NOMO-1 treated with dmso at 0.1 percent for 144 hours (cell line): ENCODE data around the gene ROS1.
"Not testable (repeated sequence)": the region's sequence is repeated elsewhere in the genome, so short reads cannot be mapped to it uniquely, and the experiment has no call there.

Source experiments
- DNase-seq: peaks from one replicate; lab custom pipeline; 2025; ENCODE audit not compliant: unreplicated experiment; lab: John Stamatoyannopoulos, UW

The ROS1 gene

DNA sequence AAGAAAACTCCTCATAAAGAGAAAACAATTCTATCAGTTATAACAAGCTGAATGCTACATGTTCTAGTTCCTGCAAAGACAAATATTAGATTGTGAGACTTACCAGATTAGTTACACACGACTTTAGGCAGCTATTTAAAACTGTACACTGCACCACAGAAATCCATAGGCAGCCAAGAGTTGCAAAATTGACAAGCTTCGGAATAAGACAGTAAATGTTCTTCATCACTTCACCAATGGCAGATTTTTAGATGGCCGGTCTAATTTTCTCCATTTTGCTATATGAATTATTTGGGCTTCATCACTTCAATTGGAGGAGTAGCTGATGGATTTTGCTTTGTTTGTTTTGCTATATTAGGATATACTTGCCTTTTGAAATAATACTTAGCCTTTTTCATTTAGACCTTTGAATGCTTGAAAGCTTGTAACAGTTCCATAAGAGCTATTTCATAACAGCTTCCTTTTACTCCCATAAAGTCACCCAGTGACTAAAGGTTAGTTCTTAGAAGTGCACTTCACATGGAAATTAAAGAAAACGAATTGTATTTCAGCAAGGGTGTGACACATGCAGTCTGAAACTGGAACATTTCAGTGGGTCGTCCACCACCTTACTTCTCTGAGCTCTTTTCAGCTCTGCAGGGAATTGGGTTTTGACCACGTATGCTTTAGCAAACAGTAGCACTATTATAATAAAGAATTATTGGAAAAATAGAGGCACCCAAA lies at the start of gene ROS1:
TSS of gene ROS1 (minus strand) at position 512 of the 723 bp plus-strand sequence. CDS start at position 226, 286 bp downstream.
- DNase-seq = no peak

DNA sequence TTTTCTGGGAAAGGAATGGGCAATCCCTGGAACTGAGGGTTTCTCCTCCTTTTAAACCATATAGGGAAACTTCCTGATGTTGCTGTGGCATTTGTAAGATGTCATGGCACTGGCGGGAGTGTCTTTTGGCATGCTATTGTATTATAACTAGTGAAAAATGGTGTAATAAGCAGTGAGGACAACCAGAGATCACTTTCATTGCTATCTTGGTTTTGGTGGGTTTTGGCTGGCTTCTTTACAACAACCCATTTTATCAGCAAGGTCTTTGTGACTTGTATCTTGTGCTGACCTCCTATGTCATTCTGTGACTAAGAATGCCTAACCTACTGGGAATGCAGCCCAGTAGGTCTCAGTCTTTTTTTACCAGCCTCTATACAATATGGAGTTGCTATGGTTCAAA lies 47.7 kb upstream of the ROS1 start:
- DNase-seq = no peak

DNA sequence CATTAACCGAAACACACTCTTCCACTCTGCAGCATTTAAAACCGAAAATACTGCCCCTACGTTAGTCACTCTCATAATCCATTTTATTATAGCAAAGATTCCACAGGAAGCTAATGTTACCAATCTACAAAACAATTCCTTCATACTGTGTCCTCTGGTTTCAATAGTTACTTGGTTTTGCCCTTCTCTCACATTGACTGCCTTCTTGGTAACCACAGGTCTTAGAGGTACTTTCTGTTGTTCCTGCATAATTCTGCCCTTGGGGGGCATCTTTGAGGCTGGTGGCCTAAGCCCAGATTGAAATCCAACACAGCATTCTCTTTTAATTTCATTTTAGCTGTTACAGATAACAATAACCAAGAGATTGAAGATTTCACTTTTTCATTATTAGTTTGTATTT lies 46.9 kb upstream of the ROS1 start:
- no peak for DNase-seq

DNA sequence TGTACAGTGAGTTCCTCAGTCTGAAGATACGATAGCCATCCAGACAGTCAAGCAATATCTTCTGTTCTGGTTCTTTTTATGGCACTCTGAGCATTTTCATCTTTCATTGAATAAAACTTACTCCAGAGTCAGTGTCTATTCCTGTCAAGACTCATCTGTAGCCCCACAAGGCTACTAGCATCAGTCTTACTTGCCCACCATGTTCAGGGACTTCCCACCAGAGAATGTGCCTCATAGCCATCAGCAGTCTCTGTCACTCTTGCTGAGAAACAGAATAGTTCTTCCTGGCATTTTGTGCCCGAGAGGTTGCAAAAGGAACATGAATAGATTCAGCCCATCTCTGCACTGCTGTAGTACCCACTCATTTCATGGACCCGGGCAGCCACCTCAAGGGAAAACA lies 44.0 kb upstream of the ROS1 start:
- DNase-seq = no peak

DNA sequence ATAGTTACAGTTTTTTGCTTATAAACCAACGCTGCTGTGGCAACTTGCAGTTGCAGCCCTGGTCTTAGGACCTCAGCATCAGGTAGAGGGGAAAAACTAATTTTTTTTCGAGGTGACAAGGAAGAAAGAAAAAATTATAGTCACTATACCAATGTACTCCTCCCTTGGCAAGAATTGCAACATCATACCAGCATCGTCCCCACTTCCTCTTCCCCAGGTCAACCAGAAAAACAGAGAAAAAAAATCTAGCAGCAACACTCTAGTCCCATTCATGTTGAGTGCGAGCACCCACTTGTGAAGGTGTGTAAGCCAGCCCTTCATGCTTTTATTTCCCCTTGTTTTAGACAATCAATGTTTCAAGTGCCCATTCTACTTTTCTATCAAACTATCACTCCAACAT lies 43.6 kb upstream of the ROS1 start:
- DNase-seq = peak; percentile 29

DNA sequence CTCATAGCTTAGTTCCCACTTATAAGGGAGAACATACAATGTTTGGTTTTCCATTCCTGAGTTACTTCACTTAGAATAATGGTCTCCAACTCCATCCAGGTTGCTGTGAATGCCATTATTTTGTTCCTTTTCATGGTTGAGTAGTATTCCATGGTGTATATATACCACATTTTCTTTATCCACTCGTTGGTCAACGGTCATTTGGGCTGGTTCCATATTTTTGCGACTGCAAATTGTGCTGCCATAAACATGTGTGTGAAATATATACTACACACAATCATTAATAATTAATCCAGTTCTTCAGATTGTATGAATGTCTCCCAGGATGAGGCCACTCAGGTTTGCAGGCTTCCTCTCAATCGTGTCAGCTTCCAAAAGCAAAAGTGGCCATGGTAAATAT lies 42.8 kb upstream of the ROS1 start:
- DNase-seq = not testable (repeated sequence)

DNA sequence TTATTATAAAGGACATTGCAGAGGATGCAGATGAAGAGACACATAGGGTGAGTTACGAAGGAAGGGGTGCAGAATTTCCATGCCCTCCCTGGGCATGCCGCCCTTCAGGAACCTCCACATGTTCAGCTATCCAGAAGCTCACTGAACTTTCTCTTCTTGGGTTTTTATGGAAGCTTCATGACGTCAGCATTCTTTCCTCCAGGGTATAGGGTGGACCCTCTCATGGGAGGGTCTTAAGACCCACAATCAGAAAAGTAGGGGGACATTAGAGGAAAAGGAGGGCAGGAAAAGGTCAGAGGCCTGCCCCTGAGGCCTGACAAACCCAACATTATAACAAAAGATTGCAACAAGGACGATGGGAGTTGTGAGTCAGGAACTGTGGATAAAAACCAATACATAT lies 42.1 kb upstream of the ROS1 start:
- no peak for DNase-seq

DNA sequence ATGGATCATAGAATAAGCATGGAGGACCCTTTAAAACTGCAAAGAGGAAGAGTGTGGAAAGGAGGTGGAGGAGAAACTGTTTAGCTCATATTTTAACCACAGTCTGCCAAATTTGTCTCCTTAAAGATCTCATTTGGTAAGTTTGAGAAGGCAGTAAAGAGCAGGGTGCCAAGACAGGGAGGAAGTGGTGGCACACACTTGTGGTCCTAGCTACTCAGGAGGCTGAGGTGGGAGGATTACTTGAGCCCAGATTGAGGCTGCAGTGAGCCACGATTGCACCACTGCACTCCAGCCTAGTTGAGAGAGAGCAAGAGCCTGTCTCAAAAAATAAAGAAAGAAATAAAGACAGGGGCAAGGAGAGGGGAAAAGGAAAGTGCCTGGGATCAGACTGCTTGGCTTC lies 39.9 kb upstream of the ROS1 start:
- DNase-seq = no peak

DNA sequence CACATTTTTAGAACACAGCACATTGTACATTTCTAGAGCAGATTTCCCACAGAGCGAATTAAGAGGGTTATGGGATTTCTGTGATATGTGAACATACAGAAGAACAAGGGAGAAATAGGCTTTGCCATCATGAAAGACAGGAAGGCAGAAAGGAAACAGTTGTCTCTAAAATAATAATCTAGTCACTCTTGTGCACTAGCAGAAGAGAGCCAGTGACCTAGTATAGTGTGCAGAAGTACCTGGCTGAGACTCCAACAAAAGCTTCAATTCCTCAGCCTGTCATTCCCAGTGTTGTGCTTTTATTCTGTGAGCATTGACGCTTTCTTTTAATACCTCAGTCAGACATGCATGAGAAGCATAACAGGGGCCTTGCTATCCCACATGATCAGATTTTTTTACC lies 39.0 kb upstream of the ROS1 start:
- DNase-seq = no peak

DNA sequence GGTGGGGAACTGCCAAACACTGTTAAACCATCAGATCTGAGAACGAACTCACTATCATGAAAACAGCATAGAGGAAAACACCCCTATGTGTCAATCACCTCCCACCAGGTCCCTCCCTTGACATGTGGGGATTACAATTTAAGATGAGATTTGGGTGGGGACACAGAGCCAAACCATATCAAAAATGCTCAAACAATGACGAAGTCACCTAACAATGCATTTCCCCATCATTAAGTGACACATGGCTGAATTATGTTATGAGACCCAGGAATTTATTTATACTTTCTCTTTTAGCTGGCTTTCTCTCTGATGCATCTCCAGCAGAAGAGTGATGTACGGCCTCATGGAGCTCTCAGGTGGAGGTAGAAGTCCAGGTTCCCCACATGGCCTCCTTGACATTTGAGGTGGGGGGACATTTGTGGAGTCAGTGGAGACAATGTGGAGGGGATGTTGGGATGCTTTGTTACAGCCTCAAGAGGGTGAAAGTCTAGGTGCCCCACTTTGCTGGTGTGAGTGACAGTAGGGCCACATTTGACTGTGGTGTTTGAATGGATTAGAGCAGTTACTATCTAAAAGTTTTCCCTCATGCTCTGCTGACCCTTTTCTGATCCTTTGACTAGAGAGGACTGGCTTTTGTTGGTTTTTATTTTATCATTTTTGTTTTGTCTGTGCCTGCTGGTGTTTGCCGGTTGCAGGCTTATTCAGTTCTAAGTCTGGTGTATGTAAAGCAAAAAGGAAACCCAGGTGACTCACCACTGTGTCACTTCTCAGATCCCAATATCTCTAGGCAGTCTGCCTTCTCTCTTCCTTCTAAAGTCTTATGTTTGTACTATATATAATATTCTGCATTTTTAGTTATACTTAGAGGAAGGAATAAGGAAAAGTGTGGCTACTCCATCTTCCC lies 38.3 kb upstream of the ROS1 start:
- no peak for DNase-seq

DNA sequence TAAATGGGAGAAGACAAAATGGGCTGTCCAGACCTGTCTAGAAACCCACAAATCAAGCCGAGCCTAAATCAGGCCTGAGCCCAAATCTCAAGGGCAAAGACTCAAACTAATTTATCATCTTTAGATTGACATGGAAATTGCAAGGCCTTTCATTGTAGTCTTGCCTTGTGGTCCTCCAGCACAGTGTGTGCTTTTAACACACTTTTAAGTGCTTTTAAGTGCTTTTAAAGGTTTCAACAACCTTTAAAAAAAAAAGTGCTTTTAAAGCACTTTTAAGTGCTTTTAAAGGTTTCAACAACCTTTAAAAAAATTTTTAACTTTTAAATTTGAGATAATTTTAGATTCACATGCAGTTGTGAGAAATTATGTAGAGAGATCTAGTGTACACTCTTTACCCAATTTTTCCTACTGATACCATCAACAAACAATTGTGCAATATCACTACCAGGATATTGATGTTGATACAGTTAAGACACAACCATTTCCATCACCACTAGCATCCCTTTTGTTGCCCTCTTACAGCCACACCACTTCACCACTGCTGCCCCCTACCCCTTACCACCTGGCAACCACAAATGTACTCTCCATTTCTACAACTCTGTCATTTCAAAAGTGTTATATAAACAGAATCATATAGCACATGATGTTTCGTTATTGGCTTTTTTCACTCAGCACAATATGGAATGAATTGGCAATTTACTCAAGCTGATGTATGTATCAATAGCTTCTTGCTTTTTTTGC lies 33.6 kb upstream of the ROS1 start:
- no peak for DNase-seq

DNA sequence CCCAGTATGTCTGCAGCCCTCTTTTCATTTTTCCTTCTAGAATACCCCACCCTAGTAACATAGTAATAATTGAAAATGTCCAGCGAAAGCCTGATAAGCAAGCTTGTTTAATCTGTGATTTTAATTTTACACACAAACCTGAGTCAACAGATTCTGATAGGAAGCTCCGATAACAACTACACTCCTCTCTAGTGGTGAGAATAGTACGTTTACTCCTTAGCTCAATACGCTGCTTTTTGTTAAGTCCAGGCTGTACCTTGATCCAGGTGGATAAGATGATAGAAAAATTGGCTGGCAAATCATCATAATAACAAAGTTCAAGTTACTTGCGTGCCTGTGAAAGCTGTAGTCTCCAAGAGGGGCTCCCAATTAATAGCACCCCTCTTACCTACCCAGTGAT lies 31.3 kb upstream of the ROS1 start:
- DNase-seq = no peak

DNA sequence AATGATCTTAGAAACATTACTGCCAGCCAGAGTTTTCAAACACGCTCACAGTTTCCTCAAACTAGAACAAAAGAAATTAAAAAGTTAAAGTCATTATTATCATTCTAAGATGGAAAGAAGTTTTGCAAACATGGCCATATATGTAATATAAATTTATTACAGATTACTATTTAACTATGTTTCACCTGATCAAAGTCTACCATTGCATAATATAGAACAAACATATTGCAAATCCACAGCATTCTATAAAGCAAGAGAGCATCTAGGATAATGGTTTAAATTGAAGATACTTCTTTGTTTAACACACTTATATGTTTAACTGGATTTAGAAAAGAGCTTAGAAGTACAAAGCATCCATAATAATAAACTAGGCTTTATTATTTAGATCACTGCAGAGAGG lies 30.5 kb upstream of the ROS1 start:
- no peak for DNase-seq

DNA sequence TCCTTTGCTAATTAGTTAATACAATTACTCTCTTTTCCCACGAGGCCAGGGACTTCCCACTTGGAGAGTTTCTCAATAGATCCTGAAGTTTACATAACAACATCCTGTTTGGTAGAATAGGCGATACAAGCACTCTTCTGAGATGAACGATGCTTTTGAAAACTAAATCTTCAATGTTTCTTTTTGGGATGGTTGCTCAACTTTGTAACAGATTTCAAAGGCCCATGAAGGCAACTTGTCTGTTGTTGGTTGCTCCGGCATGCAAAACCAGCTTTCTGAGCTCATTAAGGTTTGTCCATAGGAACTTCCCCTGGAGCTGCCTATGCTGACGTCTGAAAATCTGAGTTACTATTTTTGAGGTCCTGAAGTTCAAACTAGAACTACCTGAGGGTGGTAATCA lies 25.9 kb upstream of the ROS1 start:
- DNase-seq = no peak

DNA sequence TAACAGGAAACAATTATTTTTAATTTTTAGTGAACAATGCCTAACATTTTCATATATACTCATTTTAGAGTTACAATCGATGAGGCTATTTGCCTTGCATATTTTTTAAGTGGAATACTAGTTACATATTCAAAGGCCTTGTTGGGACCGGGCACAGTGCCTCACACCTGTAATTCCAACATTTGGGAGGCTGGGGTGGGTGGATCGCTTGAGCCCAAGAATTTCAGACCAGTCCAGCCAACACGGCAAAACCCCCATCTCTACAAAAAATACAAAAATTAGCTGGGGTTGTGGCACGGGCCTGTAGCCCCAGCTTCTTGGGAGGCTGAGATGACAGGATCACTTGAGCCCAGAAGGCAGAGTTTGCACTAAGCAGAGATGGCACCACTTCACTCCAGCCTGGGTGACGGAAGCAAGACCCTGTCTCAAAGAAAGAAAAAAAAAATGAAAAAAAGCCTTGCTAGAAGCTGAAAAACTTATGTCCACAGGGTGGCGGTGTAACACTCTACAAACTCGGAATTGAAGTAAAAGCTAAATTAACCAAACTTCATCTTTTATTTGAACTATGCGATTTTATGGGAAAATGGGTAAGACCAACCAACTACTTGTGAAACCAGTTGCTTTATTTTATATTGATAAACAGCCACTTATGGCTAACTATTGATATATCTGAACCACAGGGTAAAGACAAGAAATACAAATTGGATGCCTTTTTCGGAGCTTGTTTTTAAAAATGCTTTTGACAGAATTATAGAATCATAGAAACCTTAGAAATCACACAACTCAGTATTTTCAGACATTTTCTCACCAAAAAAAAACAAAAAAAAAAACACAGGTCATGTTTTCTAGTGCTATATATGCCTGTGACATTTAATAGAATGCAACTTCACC lies 24.1 kb upstream of the ROS1 start:
- no peak for DNase-seq

DNA sequence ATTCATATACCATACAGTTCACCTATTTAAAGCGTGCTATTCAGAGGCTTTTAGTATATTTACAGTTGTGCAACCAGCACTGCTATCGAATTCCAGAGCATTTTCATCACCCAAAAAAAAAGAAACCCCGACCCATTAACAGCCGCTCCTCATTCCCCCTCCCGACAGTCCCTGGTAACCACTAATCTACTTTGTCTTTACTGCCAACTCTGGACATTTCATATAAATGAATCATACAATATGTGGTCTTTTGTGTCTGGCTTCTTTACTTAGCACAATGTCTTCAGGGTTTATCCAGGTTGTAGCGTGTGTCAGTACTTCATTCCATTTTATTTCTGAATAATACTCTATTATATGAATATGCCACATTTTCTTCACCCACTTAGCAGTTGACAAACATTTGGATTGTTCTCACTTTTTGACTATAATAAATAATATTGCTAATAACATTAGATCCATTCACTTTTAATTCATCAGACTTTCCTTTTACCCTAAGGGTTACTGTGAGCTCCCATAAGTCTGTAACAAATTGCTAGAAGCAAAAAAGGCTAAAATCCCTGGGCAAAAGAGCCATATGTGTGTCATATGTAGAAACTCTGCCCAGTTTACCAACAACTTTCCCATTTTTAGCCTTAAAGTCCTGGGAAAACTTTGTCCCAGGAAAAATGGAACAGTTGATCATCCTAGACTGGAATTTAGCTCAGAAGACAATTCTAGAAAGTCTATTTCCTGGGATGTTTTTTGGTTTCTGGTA lies 23.2 kb upstream of the ROS1 start:
- no peak for DNase-seq

DNA sequence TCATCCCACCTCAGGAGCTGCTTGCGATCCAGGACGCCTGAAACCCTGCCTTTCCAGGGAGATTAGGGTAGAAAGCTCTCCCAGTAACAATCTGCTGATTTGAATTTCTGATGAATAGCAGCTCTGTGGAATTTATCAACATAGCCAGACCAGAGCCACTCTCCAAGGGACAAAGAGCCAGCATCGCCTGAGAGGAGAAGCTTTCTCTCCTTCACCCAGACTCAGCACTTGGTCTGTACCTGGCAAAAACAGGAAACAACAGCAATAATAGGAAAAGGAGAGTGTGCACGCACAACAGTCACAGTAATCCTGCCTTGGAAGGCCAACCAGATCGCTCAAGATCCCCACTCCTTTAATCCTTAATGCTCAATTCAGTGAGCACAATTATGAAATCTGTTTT lies 22.3 kb upstream of the ROS1 start:
- DNase-seq = no peak

DNA sequence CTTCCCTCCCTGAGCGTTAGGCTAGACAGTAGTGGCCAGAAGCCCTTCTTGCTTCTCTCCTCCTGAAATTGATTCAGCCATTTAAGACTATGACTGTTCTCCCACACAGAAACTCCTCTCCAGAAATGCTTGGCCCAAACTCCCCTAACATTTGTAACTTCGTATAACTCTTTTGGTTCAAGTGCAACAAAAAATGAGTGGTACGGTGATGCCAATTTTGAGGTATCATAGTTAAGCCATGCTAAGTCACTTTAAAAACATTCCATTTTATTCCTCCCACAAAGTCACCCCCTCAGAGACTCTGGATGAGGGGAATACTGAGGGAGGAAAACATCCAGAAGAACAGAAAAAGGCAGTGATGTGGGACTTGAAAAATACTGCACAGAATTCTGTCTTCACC lies 21.1 kb upstream of the ROS1 start:
- DNase-seq = no peak

DNA sequence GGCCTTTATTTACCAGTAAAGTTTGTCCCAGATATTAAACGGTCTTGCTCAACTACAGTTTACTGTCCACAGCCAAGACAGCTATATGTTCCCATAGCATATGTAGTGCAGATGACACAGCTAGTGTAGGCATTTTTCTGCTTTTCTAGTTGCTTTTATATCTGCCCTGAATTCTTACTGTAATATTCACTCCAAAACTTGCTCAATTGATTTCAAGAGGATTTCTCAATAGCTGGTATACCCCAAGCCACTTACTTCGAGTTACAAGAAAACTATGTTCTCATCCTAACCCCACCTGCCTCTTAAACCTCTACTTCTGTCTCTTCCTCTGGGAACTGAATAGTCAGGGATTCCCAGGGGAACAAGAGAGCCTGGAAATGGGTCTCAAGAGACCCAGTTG lies 18.9 kb upstream of the ROS1 start:
- no peak for DNase-seq

DNA sequence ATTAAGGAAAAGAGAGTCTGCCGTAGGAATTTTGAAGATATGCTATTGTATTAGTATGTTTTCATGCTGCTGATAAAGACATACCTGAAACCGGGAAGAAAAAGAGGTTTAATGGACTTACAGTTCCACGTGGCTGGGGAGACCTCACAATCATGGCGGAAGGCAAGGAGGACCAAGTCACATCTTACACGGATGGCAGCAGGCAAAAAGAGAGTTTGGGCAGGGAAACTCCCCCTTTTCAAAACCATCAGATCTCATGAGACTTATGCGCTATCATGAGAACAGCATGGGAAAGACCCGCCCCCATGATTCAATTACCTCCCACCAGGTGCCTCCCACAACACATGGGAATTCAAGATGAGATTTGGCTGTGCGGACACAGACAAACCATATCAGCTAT lies 16.6 kb upstream of the ROS1 start:
- not testable (repeated sequence) for DNase-seq
